ENCODE data around the gene NPFF. TPM values are rescaled to one million over a fixed set of nuclear protein-coding genes. Genes with fewer than 3 reads are reported as not detected.

Gene NPFF
- total RNA-seq, 1 donor from 2014 or later, result not detected

DNA sequence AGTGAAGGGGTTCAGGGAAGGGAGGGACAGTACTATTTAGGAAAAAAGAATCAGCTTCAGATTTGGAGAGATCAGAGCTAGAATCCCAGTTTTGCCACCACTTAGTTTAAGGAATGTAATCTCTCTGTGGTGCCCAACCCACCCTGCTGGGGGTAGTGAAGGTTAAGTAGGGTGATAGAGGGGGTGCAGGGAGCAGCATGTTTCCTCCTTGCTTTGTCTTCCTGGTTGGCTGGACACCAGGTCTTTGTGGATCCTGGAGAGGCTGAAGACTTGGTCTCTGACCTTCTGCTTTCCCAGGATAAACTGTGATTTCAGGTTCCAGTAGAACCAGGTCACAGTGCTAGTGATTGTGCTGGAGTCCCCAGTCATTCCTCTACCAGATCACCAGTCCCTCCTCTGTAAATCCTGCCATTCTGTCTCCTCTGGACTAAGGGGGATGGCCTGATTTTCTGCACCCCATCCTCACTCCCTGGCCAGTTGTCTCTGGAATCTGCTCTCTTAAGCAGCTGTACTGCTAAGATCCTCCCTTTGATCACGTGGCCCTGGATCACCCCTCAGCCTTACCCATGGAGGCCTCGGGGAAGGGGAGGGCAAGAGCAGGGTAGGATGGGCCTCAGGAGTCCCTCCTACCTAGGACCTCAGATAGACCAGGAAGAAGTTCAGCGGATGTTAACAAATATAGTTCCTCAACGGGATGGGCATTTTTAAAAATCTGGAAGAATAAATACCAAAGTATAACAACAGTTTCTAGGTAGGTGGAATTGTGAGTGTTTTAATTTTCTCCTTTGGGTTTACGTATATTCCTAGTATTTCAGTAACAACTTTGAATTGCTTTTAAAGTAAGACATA lies 11.2 kb downstream of the NPFF start:
- Mint-ChIP-seq H3K4me1 (ENCODE audit: unreplicated experiment) (peaks cover 54% of the 10 kb centered on the region), H3K9me3 (ENCODE audit: unreplicated experiment) (no peaks in the 10 kb centered on the region)

DNA sequence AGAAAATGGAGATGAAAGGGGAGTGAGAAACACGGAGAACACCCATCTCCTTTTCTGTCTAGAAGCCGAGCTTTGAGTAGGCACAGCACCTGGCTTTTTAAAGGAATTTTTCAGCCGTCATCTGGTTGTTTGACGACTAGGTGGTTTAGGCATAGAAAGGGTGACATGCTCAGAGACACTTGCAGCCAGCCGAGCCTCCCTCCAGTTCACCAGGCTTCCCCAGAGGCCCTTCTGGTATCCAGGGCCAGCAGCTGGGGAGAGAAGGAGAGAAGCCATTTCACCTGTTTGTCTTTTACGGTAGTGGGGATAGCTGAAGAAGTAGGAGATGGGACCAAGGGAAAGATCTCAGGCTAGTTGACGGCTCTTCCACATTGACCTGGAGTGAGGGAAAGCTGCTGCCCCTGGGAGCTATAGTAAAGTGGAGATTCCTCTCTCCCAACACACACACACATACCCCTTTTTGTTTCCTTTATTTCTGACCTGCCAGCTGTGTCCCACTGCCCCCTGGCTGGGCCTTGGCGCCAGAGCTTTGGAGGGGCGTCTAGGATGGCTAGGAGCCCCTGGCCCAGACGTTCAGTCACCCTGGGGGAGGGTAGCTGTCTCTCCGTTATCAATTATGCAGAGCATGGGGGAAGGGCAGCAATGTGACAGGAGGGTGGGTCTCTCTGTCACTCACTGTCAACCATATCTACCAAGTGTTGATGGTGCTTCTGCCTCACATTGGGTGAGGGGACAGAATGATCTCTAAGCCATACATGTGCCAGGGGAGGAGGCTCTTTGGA lies 13.5 kb downstream of the NPFF start:
- H3K4me1 Mint-ChIP-seq (ENCODE audit: unreplicated experiment), result peaks cover 44% of the 10 kb centered on the region

More for the DNA sequence above, 11.2 kb downstream of the NPFF start:
- no peak for DNase-seq (ENCODE audit: extremely low spot score, unreplicated experiment)
- H3K27me3 Mint-ChIP-seq (ENCODE audit: unreplicated experiment), result no peaks in the 10 kb centered on the region
- H3K36me3 Mint-ChIP-seq (ENCODE audit: unreplicated experiment), result no peaks in the 10 kb centered on the region
- TF ChIP-seq, protein P1, sequence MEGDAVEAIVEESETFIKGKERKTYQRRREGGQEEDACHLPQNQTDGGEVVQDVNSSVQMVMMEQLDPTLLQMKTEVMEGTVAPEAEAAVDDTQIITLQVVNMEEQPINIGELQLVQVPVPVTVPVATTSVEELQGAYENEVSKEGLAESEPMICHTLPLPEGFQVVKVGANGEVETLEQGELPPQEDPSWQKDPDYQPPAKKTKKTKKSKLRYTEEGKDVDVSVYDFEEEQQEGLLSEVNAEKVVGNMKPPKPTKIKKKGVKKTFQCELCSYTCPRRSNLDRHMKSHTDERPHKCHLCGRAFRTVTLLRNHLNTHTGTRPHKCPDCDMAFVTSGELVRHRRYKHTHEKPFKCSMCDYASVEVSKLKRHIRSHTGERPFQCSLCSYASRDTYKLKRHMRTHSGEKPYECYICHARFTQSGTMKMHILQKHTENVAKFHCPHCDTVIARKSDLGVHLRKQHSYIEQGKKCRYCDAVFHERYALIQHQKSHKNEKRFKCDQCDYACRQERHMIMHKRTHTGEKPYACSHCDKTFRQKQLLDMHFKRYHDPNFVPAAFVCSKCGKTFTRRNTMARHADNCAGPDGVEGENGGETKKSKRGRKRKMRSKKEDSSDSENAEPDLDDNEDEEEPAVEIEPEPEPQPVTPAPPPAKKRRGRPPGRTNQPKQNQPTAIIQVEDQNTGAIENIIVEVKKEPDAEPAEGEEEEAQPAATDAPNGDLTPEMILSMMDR (IDR thresholded peaks at IDR 0.05), result no peak
- peak overlapping the region; percentile 51 for H3K4me3 Mint-ChIP-seq (ENCODE audit: unreplicated experiment)
- peak overlapping the region; percentile 70 for H3K27ac Mint-ChIP-seq (ENCODE audit: unreplicated experiment)

DNA sequence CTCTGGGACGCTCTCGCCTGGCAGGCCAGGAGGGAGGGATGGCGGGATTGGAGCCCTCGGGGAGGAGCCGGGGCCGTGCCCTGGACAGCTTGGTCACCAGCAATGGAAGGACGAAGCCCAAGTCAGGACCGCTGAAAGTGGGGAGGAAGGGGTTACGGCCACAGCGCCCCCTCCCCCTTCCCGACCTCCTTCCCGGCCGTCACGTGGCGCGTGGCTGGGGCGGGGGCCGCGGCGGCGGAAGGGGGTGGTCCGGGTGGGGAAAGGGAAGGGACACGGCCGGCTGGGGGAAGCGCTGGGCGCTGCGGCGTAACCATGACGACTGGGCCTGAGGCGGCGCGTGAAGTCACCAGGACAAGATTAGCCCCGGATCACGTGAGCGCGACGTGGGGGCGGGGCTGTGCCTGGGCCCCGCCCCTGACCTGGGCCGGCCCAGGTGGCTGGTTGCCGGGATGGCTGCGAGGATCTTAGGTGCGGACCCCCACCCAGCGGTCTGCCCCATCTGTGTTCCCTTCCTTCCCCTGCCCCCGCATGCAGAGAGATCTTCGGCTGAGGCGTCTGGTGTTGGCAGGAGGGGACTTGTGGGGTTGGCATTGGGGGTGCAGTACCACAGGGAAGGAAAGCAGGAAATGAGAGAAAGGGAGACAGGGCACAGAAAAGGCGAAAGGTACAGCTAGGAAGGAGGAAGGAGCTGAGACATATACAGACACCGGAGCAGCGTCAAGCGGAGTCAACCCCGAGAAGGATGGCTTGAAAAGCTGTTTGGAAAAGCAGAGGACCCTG lies 14.3 kb downstream of the NPFF start:
- Mint-ChIP-seq H3K4me3 (ENCODE audit: unreplicated experiment) (peak overlapping the region; percentile 87), H3K36me3 (ENCODE audit: unreplicated experiment) (no peaks in the 10 kb centered on the region), H3K27ac (ENCODE audit: unreplicated experiment) (peak overlapping the region; percentile 98), H3K4me1 (ENCODE audit: unreplicated experiment) (peaks cover 37% of the 10 kb centered on the region), H3K9me3 (ENCODE audit: unreplicated experiment) (no peaks in the 10 kb centered on the region), H3K27me3 (ENCODE audit: unreplicated experiment) (no peaks in the 10 kb centered on the region)
- peak; percentile 97 for DNase-seq (ENCODE audit: extremely low spot score, unreplicated experiment)
- TF ChIP-seq, protein P1 (IDR thresholded peaks at IDR 0.05), result no peak

More for the DNA sequence above, 13.5 kb downstream of the NPFF start:
- Mint-ChIP-seq H3K27me3 (ENCODE audit: unreplicated experiment) (no peaks in the 10 kb centered on the region), H3K27ac (ENCODE audit: unreplicated experiment) (peak overlapping the region; percentile 98), H3K4me3 (ENCODE audit: unreplicated experiment) (peak overlapping the region; percentile 87), H3K36me3 (ENCODE audit: unreplicated experiment) (no peaks in the 10 kb centered on the region), H3K9me3 (ENCODE audit: unreplicated experiment) (no peaks in the 10 kb centered on the region)
- TF ChIP-seq, protein P1 (IDR thresholded peaks at IDR 0.05), result no peak
- no peak for DNase-seq (ENCODE audit: extremely low spot score, unreplicated experiment)

DNA sequence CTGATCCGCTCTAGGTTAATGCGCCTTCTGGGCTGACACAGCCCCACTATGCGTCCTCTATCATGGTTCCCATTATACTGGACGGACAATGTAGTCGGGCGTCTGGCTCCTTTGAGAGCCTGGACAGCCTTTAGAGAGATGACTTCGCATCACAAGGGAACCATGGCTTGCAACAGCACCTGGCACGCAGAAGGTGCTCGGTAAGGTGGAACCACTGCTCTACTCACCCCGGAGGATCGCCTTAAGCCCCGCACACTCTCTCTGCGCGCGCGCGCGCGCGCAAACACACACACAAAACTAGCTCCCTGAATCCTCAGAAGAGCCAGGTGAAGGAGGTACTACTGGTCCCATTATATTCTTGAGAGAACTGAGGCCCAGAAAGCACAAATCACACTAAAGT lies 15.1 kb downstream of the NPFF start:
- Mint-ChIP-seq H3K4me3 (ENCODE audit: unreplicated experiment) (peak overlapping the region; percentile 87), H3K4me1 (ENCODE audit: unreplicated experiment) (peaks cover 35% of the 10 kb centered on the region), H3K27me3 (ENCODE audit: unreplicated experiment) (no peaks in the 10 kb centered on the region), H3K27ac (ENCODE audit: unreplicated experiment) (peak overlapping the region; percentile 98), H3K9me3 (ENCODE audit: unreplicated experiment) (no peaks in the 10 kb centered on the region), H3K36me3 (ENCODE audit: unreplicated experiment) (no peaks in the 10 kb centered on the region)
- DNase-seq (ENCODE audit: extremely low spot score, unreplicated experiment), result no peak
- TF ChIP-seq, protein P1 (IDR thresholded peaks at IDR 0.05), result no peak

Data from osteocyte (in vitro differentiated cells).